KG1 (cell line): ENCODE results near the gene PRPF31.
"Not testable (repeated sequence)": the region's sequence is repeated elsewhere in the genome, so short reads cannot be mapped to it uniquely, and the experiment has no call there.

Experiments
- DNase-seq: peaks from one replicate; lab custom pipeline; 2025; lab: John Stamatoyannopoulos, UW

Gene PRPF31

DNA sequence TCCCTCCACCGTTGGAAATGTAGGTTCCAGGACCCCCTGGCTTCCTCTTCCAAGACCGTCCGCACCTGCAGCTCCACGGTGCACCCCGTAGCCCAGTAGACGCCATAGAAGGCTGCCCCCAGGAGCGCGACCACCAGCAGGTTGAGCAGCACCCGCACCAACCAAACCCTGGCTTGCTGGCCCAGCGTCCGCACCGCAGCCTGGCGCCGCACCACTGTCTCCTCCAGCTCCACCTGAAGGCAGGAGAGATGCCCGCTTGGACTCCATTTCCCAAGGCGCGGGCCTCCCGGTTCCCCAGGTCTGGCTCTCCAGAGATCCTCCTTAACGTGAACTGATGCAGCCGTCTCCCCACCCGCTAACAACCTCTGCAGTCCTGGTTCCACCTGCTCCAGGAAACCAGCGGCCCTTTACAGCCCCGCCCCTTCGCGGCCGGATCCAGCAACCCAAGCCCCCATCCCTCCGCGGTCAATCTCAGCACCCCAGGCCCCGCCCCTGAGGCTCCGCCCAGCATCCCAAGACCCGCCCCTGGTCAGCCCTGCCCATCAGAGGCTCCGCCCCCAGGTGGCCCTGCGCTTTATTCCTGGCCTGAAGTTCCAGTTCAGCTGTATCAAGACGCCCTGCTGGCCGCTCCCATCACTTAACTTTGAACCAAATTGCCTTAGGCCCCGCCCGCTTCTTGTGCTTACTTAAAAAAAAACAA is 49.0 kb downstream of the PRPF31 start:
- no peak for DNase-seq

DNA sequence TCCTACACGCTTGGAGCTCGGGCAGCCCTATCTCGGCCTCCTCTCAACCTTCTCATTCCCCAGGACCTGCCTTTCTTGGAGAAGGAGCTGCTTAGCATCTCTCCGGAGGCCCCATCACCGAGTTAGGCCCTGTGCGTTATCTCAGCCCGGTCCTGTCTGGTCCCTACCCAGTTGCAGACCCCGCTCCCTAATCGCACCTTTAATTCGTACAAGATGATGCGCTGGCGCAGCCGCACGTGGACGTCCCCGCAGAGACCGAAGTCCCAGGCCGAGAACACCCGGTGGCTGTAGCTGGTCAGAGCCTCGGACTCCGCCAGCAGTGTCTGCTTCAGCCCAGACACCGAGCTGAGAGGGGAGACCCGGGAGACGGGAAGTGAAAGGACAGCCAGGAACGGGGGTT is 49.7 kb downstream of the PRPF31 start:
- no peak for DNase-seq

DNA sequence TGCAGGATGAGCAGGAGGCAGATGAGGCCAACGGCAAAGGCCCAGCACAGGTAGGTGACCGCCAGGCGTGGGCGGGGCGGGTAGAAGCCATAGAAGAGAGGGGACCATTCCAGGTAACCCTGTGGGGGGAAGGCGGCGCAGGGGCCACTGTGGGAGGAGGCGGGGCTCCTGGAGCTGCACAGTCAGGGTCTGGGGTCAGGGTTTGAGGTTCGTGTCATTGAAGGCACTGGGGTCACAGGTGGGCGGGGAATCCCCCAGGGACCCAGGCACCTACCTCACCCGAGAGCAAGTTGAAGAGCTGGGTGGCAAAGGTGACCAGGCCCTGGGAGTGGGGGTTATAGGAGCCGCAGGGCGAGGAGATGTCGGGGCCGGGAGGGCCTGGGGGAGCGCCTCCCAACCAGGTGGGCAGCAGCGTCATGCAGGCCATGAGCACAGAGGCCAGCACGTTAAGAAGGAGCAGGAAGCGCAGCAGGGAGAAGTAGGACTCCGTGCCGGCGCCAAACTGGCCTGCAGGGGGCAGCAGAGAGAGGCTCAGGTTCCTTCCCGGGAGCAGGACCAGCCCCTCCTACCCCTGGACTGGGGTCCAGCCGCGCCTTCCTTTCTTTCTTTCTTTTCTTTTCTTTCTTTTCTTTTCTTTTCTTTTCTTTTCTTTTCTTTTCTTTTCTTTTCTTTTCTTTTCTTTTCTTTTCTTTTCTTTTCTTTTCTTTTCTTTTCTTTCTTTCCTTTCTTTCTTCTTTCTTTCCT is 52.8 kb downstream of the PRPF31 start:
- peak; percentile 89 for DNase-seq

DNA sequence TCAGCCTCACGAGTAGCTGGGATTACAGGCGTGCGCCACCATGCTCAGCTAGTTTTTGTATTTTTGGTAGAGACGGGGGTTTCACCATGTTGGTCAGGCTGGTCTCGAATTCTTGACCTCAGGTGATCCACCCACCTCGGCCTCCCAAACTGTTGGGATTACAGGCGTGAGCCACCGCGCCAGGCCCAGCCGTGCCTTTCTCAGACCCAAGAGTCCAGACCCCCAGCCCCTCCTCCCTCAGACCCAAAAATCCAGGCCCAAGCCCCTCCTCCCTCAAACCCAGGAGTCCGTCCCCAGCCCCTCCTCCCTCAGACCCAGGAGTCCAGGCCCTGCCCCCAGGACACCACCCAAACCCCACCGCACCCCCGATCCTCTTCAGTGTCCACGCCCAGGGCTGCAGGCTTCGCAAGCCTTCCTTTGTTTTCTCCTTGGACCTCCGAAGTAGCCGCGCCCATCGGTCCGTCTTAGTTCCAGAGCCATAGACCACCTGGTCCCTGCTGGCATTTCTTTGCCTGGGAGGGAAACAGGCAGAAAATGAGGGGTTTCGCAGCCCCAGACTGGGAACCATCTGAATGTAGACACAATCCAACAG is 53.7 kb downstream of the PRPF31 start:
- DNase-seq = no peak

DNA sequence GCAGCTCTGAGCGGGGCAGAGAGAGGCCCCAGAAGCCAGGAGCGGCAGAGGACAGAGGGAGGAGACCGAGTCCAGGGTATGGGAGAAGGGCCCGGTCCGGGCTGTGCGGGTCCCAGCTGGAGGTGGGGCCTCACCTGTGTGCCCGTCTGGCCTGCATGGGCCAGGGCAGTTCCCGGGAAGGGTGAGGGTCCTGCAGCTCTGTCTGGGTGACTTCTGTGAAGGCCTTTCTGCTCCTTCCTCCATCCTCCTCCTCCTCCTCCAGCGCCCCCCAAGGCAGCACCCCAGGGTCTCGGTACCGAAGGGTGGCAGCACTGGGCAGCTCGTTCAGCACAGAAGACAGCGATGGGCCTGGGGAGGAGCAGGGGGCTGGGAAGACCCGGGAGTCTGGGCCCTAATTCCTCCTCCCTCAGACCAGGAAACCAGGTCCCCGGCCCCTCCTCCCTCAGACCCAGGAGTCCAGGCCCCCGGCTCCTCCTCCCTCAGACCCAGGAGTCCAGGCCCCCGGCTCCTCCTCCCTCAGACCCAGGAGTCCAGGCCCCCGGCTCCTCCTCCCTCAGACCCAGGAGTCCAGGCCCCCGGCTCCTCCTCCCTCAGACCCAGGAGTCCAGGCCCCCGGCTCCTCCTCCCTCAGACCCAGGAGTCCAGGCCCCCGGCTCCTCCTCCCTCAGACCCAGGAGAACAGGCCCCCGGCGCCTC is 56.3 kb downstream of the PRPF31 start:
- not testable (repeated sequence) for DNase-seq

DNA sequence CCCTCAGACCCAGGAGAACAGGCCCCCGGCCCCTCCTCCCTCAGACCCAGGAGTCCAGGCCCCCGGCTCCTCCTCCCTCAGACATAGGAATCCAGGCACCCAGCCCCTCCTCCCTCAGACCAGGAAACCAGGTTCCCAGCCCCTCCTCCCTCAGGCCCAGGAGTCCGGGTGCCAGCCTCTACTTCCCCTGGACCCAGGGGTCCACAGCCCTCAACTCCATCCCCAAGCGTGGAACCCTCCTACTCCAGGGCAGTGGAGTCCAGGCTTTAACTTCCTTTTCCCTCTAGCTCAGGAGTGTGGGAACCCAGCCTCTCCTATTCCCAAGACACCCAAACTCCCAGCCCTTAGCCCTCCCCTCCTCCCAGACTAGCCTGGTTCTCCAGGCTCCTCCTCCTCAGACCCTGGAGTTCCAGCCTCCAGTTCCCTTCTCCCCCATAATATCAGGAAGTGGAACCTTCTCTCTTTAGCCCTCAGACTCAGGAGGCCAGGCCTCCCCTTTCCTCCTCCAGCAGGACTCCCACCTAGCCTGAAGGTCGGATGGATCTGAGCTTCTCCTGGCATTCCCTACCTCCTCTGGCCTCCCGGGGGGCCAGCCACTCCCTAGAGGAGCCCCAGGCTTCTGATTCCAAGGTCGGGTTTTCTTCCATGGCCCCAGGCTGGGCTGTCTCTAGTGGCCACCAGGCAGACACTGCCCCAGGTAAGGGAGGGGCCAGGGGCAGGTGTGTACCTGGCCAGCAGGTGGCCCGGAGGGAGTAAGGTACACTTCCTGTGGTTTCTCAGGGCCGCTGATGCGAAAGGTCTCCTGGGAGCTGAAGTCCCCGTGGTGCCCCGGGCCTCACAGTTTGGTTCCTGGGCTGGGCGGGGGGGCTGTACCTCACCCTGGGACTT is 57.2 kb downstream of the PRPF31 start, which contains the start of gene TMC4:
TSS of gene TMC4 (minus strand) at position 690 of the 888 bp plus-strand sequence. CDS start at position 647, 43 bp downstream.
- no peak for DNase-seq

DNA sequence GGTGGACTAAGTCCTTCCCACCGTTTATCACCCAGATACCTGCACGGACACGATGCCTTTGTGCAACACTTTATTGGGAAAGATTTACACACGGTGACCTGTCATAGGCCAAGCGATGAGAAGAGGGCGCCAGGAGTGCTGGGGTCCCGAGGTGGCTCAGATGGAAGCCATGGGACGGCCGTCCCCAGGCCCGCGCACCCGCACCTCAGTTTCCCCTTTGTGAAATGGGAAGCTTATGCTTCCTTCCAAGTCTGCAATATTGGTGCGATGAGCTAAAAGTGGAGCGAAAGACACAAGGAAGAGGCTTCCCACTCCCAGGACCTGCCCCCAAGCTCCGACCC is 57.8 kb downstream of the PRPF31 start:
- no peak for DNase-seq

DNA sequence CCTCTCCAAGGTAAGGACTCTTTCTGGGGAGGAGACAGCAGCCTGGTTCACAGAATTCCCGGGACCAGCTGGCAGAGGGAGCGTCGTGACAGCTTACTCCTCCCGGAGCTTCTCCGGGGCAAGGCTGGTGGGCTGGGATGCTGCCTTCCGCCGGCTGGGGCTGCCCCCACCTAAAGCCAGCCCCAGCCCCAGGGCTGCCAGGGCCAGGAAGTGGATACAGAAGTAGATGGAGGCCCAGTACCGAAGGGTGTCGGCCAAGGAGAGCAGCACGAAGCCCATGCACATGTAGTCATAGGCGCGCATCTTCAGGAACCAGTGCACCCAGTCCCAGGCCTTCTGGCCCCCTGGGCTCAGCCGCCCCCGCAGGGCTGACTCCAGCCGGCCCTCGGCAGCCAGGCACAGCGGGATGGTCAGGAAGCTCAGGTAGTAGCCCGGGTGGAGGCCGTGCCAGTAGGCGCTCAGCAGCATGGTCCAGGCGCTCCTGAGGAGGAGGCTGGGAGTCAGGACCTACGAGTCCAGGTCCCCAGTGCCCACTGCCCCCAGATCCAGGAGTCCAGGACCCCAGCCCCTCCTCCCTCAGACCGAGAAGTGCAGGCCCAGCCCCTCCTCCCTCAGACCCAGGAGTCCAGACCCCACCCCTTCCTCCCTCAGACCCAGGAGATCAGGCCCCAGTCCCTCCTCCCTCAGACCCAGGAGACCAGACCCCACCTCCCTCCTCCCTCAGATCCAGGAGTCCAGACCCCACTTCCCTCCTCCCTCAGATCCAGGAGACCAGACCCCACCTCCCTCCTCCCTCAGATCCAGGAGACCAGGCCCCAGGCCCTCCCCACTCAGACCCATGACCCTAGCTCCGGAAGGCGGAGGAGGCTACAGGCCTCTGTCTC is 58.6 kb downstream of the PRPF31 start:
- no peak for DNase-seq

DNA sequence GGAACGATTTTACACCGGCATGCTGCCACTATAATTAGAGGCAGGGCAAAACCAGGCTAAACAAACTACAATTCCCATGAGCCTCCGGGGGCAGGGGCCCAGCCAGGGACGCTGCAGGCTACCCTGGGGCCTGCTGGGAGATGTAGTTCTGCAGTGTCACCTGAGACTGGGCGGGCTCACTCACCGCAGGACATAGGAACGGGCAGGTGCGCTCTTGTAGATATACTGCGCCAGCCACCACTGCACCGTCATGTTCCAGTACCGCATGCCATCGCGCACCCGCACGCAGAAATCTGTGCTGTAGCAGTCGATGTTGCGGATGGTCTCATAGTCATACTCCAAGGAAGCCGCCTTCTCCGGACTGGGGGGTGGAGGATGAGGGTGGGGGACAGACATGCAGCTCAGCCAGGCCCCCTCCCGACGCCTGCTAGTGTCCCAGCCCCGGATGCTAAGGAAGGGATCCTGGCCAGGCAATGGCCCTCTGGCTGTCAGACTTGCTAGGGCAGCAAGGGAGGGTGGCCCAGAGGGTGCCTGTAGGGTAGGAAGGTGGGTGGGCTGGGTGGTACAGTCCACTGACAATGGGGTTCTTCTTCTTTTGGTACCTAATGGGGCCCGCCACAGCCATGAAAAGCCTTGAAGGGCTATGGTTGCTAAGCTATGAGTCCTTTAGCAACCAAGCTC is 63.2 kb downstream of the PRPF31 start:
- no peak for DNase-seq

DNA sequence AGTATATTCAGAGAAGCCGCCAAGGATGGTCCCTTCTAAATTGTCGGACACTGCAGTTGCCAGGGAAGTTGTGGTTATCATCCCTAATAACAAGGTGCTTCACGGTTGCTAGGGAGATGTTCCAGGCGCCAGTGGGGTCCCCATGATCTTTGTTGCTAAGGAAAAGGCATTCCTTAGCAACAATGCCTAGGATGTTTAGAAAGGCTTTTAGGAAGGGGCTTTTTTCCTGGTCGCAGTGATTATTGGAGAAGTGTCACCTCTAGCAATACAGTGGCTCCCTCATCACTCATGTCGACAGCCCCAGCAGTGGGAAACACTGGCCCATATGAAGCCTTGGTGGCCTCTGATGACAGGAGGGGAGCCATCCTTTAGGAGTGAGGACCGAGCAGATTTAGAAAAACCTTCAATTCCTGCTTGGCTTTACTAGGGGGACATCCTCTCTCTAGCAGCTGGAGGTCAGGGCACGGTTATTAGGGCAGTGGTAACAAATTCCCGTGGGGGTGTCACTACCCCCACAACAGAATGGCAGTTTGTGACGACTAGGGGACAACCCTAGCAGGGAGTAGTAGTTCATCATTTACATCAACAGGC is 63.8 kb downstream of the PRPF31 start:
- DNase-seq = no peak

DNA sequence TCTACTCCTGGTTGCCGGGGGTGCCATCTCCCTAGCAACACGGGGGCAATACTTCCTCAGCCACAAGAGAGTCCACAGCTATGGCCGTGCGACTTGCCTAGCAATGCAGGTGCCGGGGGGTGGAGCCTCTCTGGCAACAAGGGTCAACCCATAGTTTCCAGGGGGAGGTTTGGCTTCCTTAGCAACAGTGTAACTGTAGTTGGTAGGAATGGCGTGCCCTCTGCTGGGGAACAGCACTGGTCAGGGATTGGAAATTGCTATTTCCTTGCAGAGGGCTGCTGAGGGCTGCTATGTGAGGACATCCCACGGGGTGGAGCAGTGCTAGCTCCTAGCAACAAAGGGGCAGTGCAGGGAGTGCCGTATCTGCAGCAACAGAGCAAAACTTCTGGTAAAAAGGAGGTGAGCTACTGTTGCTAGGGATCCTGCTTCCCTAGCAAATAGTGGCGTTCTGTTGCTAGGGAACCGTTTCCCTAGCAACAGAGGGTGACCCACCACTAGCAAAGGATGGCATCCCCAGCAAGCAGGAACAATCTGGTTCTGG is 64.4 kb downstream of the PRPF31 start:
- DNase-seq = no peak

DNA sequence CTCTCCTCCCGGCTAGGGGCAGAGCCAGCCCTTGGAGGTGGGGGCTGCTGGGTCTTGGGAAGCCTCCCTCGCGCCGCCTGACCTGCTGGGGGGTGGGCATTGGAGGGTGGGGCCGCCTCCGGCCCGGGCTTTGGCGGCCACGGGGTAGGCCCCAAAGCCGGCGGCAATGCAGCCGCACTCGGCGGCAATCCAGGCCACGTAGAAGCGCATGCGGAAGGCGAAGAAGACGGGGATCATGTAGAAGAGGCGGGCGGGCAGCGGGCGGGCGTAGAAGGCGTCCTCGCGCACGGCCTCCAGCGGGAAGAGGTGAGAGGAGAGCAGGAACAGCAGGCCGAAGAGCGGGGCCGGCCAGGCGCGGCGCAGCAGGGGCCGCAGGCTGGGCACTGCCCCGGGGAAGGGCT is 65.1 kb downstream of the PRPF31 start:
- DNase-seq = no peak
